ENCODE results near the gene KRTAP4-1.

DNA sequence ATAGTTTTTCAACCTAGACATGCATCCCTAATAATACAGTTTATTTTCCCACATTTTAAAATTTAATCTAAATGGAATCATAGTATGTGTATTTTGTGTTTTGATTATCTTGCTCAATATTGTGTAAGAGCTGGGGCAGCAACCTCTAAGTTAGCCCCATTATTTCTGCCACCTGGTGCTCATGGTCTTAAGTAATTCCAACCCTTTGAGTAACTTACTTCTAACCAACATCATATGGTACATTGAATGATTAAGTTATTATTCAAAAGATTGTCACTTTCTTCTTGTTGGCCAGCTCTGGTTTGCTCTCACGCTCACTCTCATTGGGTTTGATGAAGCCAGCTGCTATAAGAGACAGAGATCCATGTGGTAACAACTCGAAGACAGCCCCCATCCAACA is 12.8 kb downstream of the KRTAP4-1 start:
- no peak for TF ChIP-seq POLR2A (IDR thresholded peaks at IDR 0.05; ENCODE audit: low read depth)
- TF ChIP-seq, protein P1, sequence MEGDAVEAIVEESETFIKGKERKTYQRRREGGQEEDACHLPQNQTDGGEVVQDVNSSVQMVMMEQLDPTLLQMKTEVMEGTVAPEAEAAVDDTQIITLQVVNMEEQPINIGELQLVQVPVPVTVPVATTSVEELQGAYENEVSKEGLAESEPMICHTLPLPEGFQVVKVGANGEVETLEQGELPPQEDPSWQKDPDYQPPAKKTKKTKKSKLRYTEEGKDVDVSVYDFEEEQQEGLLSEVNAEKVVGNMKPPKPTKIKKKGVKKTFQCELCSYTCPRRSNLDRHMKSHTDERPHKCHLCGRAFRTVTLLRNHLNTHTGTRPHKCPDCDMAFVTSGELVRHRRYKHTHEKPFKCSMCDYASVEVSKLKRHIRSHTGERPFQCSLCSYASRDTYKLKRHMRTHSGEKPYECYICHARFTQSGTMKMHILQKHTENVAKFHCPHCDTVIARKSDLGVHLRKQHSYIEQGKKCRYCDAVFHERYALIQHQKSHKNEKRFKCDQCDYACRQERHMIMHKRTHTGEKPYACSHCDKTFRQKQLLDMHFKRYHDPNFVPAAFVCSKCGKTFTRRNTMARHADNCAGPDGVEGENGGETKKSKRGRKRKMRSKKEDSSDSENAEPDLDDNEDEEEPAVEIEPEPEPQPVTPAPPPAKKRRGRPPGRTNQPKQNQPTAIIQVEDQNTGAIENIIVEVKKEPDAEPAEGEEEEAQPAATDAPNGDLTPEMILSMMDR (IDR thresholded peaks at IDR 0.05) = no peak
- TF ChIP-seq POLR2AphosphoS5 (IDR thresholded peaks at IDR 0.05) = no peak
- TF ChIP-seq EP300 (IDR thresholded peaks at IDR 0.05) = no peak
